Mucosa of descending colon (tissue), 3 donors: ENCODE measurements around the gene LIMCH1. TPM values are rescaled to one million over a fixed set of nuclear protein-coding genes. Genes with fewer than 3 reads are reported as not detected.
"Not testable (repeated sequence)": the region's sequence is repeated elsewhere in the genome, so short reads cannot be mapped to it uniquely, and the experiment has no call there.

Experiments used
- ATAC-seq: fragments of 200-7000 bp; cut with Tn5 transposase; one replicate; pipeline ENCODE4 v1.9.1; 2020; ENCODE audit warnings: mild to moderate bottlenecking, moderate library complexity
- DNase-seq, 3 donors: peaks; one replicate each; pipeline ENCODE4 v3.0.0-alpha.2; 2020
- H3K36me3 ChIP-seq: fragments of 200-600 bp; one replicate; pipeline ENCODE4 v1.8.0; 2021; ENCODE audit warnings: low read depth, mild to moderate bottlenecking
- H3K4me1 ChIP-seq: fragments of 200-600 bp; one replicate; pipeline ENCODE4 v1.8.0; 2021; ENCODE audit warnings: low read depth, mild to moderate bottlenecking
- H3K4me3 ChIP-seq: fragments of 200-600 bp; one replicate; pipeline ENCODE4 v1.8.0; 2021; ENCODE audit warnings: mild to moderate bottlenecking
- H3K9me3 ChIP-seq: fragments of 200-600 bp; one replicate; pipeline ENCODE4 v1.8.0; 2021; ENCODE audit warnings: mild to moderate bottlenecking
- CTCF ChIP-seq: fragments of 200-600 bp; IDR thresholded peaks from one replicate; pipeline ENCODE4 v1.8.0; 2022; ENCODE audit warnings: antibody characterized with exemption, mild to moderate bottlenecking
- intact Hi-C, 2 donors: fragments of 100-400 bp; cut with DNase I in 1 of 2; cut with micrococcal nuclease in 1 of 2; formaldehyde crosslinking; loops; one replicate each; pipeline versions ENCODE4 v1.11.0 to v1.11.1; 2022; cut with DNase I, micrococcal nuclease
- total RNA-seq, 3 donors: library from RNA; stranded (reverse); fragmentation: NEBNext Ultra II Directional in 2 of 3; extraction: Animal tissue kit (Norgen Biotek cat#: 25700) in 2 of 3; gene quantifications; one replicate each; pipeline versions ENCODE4 v1.2.1 to v1.2.4, GENCODE V29; 2021 to 2023
- donor health status: DM: no; HTN: no; CAD: no; lungs with moderate emphysema.
- donor health status: DM: no; HTN: no; CAD: no.
- donor health status: DM: no; HTN: yes; CAD: no.

LIMCH1 gene
- total RNA-seq, 3 donors from 2014 or later, result 9.2 to 15.7 (median 9.6) TPM

GRCh38 chr4:41696763-41697162, 158.8 kb downstream of the LIMCH1 start:
- TF ChIP-seq CTCF, result no peak
- no peaks in the 10 kb centered on the region for H3K9me3 ChIP-seq
- H3K4me3 ChIP-seq, result no peak overlapping the region
- DNase-seq (no peak), ATAC-seq (no peak)
- no peaks in the 10 kb centered on the region for H3K36me3 ChIP-seq
- intact Hi-C loops, result no loop called here
- no peaks in the 10 kb centered on the region for H3K4me1 ChIP-seq

GRCh38 chr4:41701983-41702382, 164.0 kb downstream of the LIMCH1 start:
- ATAC-seq (no peak), DNase-seq (no peak)
- Histone ChIP-seq H3K4me3 (no peak overlapping the region), H3K4me1 (no peaks in the 10 kb centered on the region), H3K36me3 (no peaks in the 10 kb centered on the region), H3K9me3 (no peaks in the 10 kb centered on the region)
- intact Hi-C loops, result no loop called here
- no peak for TF ChIP-seq CTCF

- intact Hi-C loops, result no loop called here
- no peak for ATAC-seq
- no peak for TF ChIP-seq CTCF
- no peaks in the 10 kb centered on the region for H3K9me3 ChIP-seq
- H3K36me3 ChIP-seq, result no peaks in the 10 kb centered on the region
- no peak for DNase-seq
- H3K4me1 ChIP-seq, result no peaks in the 10 kb centered on the region
- no peak overlapping the region for H3K4me3 ChIP-seq
These were observed 164.8 kb downstream of the LIMCH1 start for GRCh38 chr4:41702770-41703169.

- Histone ChIP-seq H3K36me3 (no peaks in the 10 kb centered on the region), H3K9me3 (no peaks in the 10 kb centered on the region), H3K4me1 (no peaks in the 10 kb centered on the region), H3K4me3 (no peak overlapping the region)
- DNase-seq (no peak), ATAC-seq (no peak)
- intact Hi-C loops, result no loop called here
- no peak for TF ChIP-seq CTCF
These were observed 165.8 kb downstream of the LIMCH1 start for GRCh38 chr4:41703785-41704184.

GRCh38 chr4:41709844-41710481, 172.0 kb downstream of the LIMCH1 start:
- H3K36me3 ChIP-seq, result no peaks in the 10 kb centered on the region
- no peak for TF ChIP-seq CTCF
- DNase-seq, result no peak
- intact Hi-C loops, result no loop called here
- peak; percentile 93 for ATAC-seq
- no peaks in the 10 kb centered on the region for H3K4me1 ChIP-seq
- no peak overlapping the region for H3K4me3 ChIP-seq
- no peaks in the 10 kb centered on the region for H3K9me3 ChIP-seq

- H3K4me3 ChIP-seq, ATAC-seq, H3K4me1 ChIP-seq, DNase-seq, intact Hi-C loops, H3K36me3 ChIP-seq, H3K9me3 ChIP-seq: not testable (repeated sequence)
These were observed 173.7 kb downstream of the LIMCH1 start for GRCh38 chr4:41711654-41712053.
